ENCODE data around the gene ZNF775. TPM values are rescaled to one million over a fixed set of nuclear protein-coding genes. Genes with fewer than 3 reads are reported as not detected.
A peak's percentile ranks its signal among the peaks of the same experiment; 100 is the strongest.
"Not testable (repeated sequence)": the region's sequence is repeated elsewhere in the genome, so short reads cannot be mapped to it uniquely, and the experiment has no call there.

Gene ZNF775
- total and polyA plus RNA-seq, 3 experiments from 2014 or later, result 6.0 to 8.7 (median 6.0) TPM

GRCh38 chr7:150382123-150382843 lies 3.2 kb downstream of the ZNF775 start:
- peak overlapping the region in 2 of 7 donors; percentile 61 to 84 for H3K4me3 Mint-ChIP-seq
- Histone ChIP-seq H3K4me1 (ENCODE audit: insufficient read depth, low read length) (peaks cover 22% of the 10 kb centered on the region), H3K9me3 (ENCODE audit: low read length) (no peaks in the 10 kb centered on the region), H3K27ac (ENCODE audit: low read depth, low read length) (no peak overlapping the region), H3K36me3 (ENCODE audit: insufficient read depth, low read length) (no peaks in the 10 kb centered on the region), H3K4me3 (ENCODE audit: low read length) (no peak overlapping the region), H3K27me3 (ENCODE audit: insufficient read depth, low read length, poor library complexity, severe bottlenecking) (no peaks in the 10 kb centered on the region)
- peaks cover 0 to 4% (median 0%) of the 10 kb centered on the region in 3 donors for H3K36me3 Mint-ChIP-seq
- H3K9me3 Mint-ChIP-seq, result no peaks in the 10 kb centered on the region
- ChIA-PET CTCF (no interaction called here), POLR2A (no interaction called here)
- H3K27me3 Mint-ChIP-seq, result peaks cover 0 to 3% of the 10 kb centered on the region in 2 donors
- peak overlapping the region in 3 of 8 donors; percentile 19 to 58 (median 21) for H3K27ac Mint-ChIP-seq
- peaks cover 22 to 34% (median 26%) of the 10 kb centered on the region in 3 donors for H3K4me1 Mint-ChIP-seq
- no peak for DNase-seq

DNA sequence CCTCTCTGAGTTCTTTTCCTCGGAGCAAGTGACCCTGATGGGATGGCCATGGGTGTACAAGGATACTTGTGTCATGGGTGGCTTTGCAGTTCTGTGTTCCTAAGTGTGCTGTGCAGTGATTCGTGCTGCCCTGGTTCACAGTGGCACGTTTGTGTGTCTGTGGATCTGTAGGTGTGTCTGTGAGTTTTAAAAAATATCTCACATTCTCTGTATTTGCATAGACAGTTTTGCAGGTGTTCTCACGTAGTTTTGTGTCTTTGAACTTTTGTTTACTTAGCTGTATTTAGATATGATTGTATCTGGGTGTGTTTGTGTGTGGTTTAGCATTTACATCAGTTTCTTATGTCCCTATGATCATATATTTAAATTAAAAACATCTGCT lies 3.7 kb downstream of the ZNF775 start:
- Histone ChIP-seq H3K9me3 (ENCODE audit: low read length) (no peaks in the 10 kb centered on the region), H3K4me1 (ENCODE audit: insufficient read depth, low read length) (peaks cover 18% of the 10 kb centered on the region), H3K27ac (ENCODE audit: low read depth, low read length) (no peak overlapping the region), H3K36me3 (ENCODE audit: insufficient read depth, low read length) (no peaks in the 10 kb centered on the region), H3K27me3 (ENCODE audit: insufficient read depth, low read length, poor library complexity, severe bottlenecking) (no peaks in the 10 kb centered on the region), H3K4me3 (ENCODE audit: low read length) (no peak overlapping the region)
- Mint-ChIP-seq H3K9me3 (no peaks in the 10 kb centered on the region), H3K27ac (peak overlapping the region in 1 of 8 donors; percentile 8), H3K4me3 (peak overlapping the region in 1 of 7 donors; percentile 84), H3K4me1 (peaks cover 16 to 28% (median 22%) of the 10 kb centered on the region in 3 donors), H3K27me3 (peaks cover 0 to 3% of the 10 kb centered on the region in 2 donors), H3K36me3 (peaks cover 0 to 4% (median 0%) of the 10 kb centered on the region in 3 donors)
- DNase-seq, result no peak
- POLR2A ChIA-PET, result no interaction called here
- CTCF ChIA-PET, result no interaction called here

GRCh38 chr7:150383710-150384397 lies 4.7 kb downstream of the ZNF775 start:
- peaks cover 9% of the 10 kb centered on the region for H3K4me1 ChIP-seq (ENCODE audit: insufficient read depth, low read length)
- no peak overlapping the region for H3K4me3 ChIP-seq (ENCODE audit: low read length)
- Mint-ChIP-seq H3K27me3 (peaks cover 0 to 4% of the 10 kb centered on the region in 2 donors), H3K4me3 (peak overlapping the region in 1 of 7 donors; percentile 84), H3K36me3 (peaks cover 0 to 5% (median 0%) of the 10 kb centered on the region in 3 donors), H3K27ac (no peak overlapping the region), H3K4me1 (peaks cover 11 to 22% (median 17%) of the 10 kb centered on the region in 3 donors), H3K9me3 (no peaks in the 10 kb centered on the region)
- ChIA-PET POLR2A (no interaction called here), CTCF (interaction anchor here (1.4 kb wide), 1 partner anchor 18 kb away, joined by 3 read pairs; no protein-coding TSS in a partner anchor)
- H3K27ac ChIP-seq (ENCODE audit: low read depth, low read length), result no peak overlapping the region
- no peaks in the 10 kb centered on the region for H3K36me3 ChIP-seq (ENCODE audit: insufficient read depth, low read length)
- H3K9me3 ChIP-seq (ENCODE audit: low read length), result no peaks in the 10 kb centered on the region
- DNase-seq, result no peak
- no peaks in the 10 kb centered on the region for H3K27me3 ChIP-seq (ENCODE audit: insufficient read depth, low read length, poor library complexity, severe bottlenecking)

- DNase-seq, result no peak
- Histone ChIP-seq H3K4me1 (ENCODE audit: insufficient read depth, low read length) (peaks cover 8% of the 10 kb centered on the region), H3K27me3 (ENCODE audit: insufficient read depth, low read length, poor library complexity, severe bottlenecking) (no peaks in the 10 kb centered on the region), H3K27ac (ENCODE audit: low read depth, low read length) (no peak overlapping the region), H3K9me3 (ENCODE audit: low read length) (no peaks in the 10 kb centered on the region), H3K4me3 (ENCODE audit: low read length) (no peak overlapping the region), H3K36me3 (ENCODE audit: insufficient read depth, low read length) (no peaks in the 10 kb centered on the region)
- CTCF ChIA-PET, result interaction anchor here (1.4 to 2.1 kb wide), 2 partner anchors 18 to 22 kb away, joined by 3 to 5 read pairs; no protein-coding TSS in a partner anchor
- H3K27me3 Mint-ChIP-seq, result peaks cover 0 to 3% of the 10 kb centered on the region in 2 donors
- peak overlapping the region in 1 of 8 donors; percentile 17 for H3K27ac Mint-ChIP-seq
- H3K36me3 Mint-ChIP-seq, result peaks cover 0 to 4% (median 0%) of the 10 kb centered on the region in 3 donors
- H3K4me1 Mint-ChIP-seq, result peaks cover 9 to 20% (median 15%) of the 10 kb centered on the region in 3 donors
- no peaks in the 10 kb centered on the region for H3K9me3 Mint-ChIP-seq
- peak overlapping the region in 1 of 7 donors; percentile 42 for H3K4me3 Mint-ChIP-seq
- POLR2A ChIA-PET, result no interaction called here
Observed at GRCh38 chr7:150384406-150385301, 5.5 kb downstream of the ZNF775 start.

DNA sequence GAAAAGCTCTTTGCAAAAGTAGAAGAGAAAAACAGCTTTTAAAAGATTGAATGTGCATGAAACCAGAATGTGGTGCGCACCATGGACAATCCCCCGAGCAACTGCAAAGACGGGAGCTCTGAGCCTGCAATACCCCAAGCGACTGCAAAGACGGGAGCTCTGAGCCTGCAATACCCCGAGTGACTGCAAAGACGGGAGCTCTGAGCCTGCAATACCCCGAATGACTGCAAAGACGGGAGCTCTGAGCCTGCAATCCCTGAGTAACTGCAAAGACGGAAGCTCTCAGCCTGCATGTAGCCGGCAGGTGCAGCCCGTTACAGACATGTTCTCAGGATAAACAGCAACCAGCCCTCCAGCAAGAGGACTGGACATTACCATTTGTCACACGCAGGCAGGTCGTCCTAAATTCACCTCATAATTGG lies 6.2 kb downstream of the ZNF775 start:
- CTCF ChIA-PET, result interaction anchor here (1.4 to 2.1 kb wide), 2 partner anchors 17 to 21 kb away, joined by 3 to 5 read pairs; no protein-coding TSS in a partner anchor
- H3K4me3 ChIP-seq (ENCODE audit: low read length), result no peak overlapping the region
- Mint-ChIP-seq H3K4me3 (peak overlapping the region in 1 of 7 donors; percentile 20), H3K4me1 (peaks cover 2 to 14% (median 9%) of the 10 kb centered on the region in 3 donors), H3K27ac (peak overlapping the region in 2 of 8 donors; percentile 17 to 38), H3K9me3 (no peaks in the 10 kb centered on the region), H3K36me3 (peaks cover 0 to 1% (median 0%) of the 10 kb centered on the region in 3 donors), H3K27me3 (peaks cover 0 to 2% of the 10 kb centered on the region in 2 donors)
- peaks cover 4% of the 10 kb centered on the region for H3K4me1 ChIP-seq (ENCODE audit: insufficient read depth, low read length)
- no peak for DNase-seq
- H3K9me3 ChIP-seq (ENCODE audit: low read length), result no peaks in the 10 kb centered on the region
- POLR2A ChIA-PET, result no interaction called here
- H3K27me3 ChIP-seq (ENCODE audit: insufficient read depth, low read length, poor library complexity, severe bottlenecking), result no peaks in the 10 kb centered on the region
- no peak overlapping the region for H3K27ac ChIP-seq (ENCODE audit: low read depth, low read length)
- no peaks in the 10 kb centered on the region for H3K36me3 ChIP-seq (ENCODE audit: insufficient read depth, low read length)

- CTCF ChIA-PET, result interaction anchor here (1.2 to 2.1 kb wide), 2 partner anchors 21 to 25 kb away, joined by 4 to 5 read pairs; no protein-coding TSS in a partner anchor
- H3K4me3 Mint-ChIP-seq; H3K36me3 ChIP-seq (ENCODE audit: insufficient read depth, low read length); H3K9me3 ChIP-seq (ENCODE audit: low read length); H3K27me3 Mint-ChIP-seq; H3K27me3 ChIP-seq (ENCODE audit: insufficient read depth, low read length, poor library complexity, severe bottlenecking); DNase-seq; H3K4me3 ChIP-seq (ENCODE audit: low read length); H3K36me3 Mint-ChIP-seq; H3K27ac Mint-ChIP-seq; H3K27ac ChIP-seq (ENCODE audit: low read depth, low read length); H3K4me1 Mint-ChIP-seq; H3K4me1 ChIP-seq (ENCODE audit: insufficient read depth, low read length); H3K9me3 Mint-ChIP-seq: not testable (repeated sequence)
- POLR2A ChIA-PET, result interaction anchor here (0.7 kb wide), 1 partner anchor 95 kb away, joined by 3 read pairs; no protein-coding TSS in a partner anchor
Observed at GRCh38 chr7:150385884-150386283, 6.8 kb downstream of the ZNF775 start.

DNA sequence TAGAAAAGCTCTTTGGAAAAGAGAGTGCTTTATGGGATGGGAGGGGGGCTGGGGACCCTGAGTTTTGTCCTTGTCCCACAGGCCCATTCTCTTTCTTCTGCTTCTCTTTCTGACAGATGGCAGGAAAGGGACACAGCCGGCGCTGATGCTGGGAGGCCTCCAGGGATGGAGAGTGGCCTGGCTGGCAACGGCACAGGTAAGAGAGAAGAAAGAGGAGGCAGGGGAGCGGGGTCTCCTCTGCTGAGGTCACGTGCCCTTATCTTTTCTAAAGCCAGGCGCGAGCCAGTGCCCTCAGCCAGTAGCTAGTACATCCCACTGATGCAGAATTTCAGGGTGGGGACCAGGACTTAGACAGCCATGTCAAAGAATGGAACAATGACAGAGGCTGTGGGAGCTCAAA lies 9.2 kb downstream of the ZNF775 start:
- no peaks in the 10 kb centered on the region for H3K36me3 ChIP-seq (ENCODE audit: insufficient read depth, low read length)
- no peaks in the 10 kb centered on the region for H3K9me3 ChIP-seq (ENCODE audit: low read length)
- H3K36me3 Mint-ChIP-seq, result peaks cover 0 to 4% (median 4%) of the 10 kb centered on the region in 3 donors
- ChIA-PET POLR2A (no interaction called here), CTCF (no interaction called here)
- no peak overlapping the region for H3K4me3 Mint-ChIP-seq
- no peak overlapping the region for H3K27ac ChIP-seq (ENCODE audit: low read depth, low read length)
- H3K27me3 ChIP-seq (ENCODE audit: insufficient read depth, low read length, poor library complexity, severe bottlenecking), result no peaks in the 10 kb centered on the region
- peaks cover 4% of the 10 kb centered on the region for H3K4me1 ChIP-seq (ENCODE audit: insufficient read depth, low read length)
- H3K9me3 Mint-ChIP-seq, result no peaks in the 10 kb centered on the region
- H3K27me3 Mint-ChIP-seq, result peaks cover 0 to 2% of the 10 kb centered on the region in 2 donors
- peaks cover 0 to under 1% (median 0%) of the 10 kb centered on the region in 3 donors for H3K4me1 Mint-ChIP-seq
- DNase-seq, result no peak
- no peak overlapping the region for H3K27ac Mint-ChIP-seq
- H3K4me3 ChIP-seq (ENCODE audit: low read length), result no peak overlapping the region

Data from CD8-positive, alpha-beta memory T cell (primary cell).